Measurements from ENCODE around the gene EBI3. TPM values are rescaled to one million over a fixed set of nuclear protein-coding genes. Genes with fewer than 3 reads are reported as not detected.
A peak's percentile ranks its signal among the peaks of the same experiment; 100 is the strongest.

The EBI3 gene
- total RNA-seq, 4 donors from 2014 or later: 0.38 to 1.7 (median 0.85) TPM; not detected in 1

- H3K36me3 ChIP-seq: peaks cover 0 to 78% of the 10 kb centered on the region in 2 donors
- DNase-seq: no peak
- ATAC-seq: no peak
- intact Hi-C loops (cut with DNase I; ENCODE audit: low total_unique reads) (loop anchor here (5.0 kb wide), 1 partner anchor 136 kb away; the partner anchor contains the start of genes CHAF1A and SH3GL1), in situ Hi-C loops (cut with MboI; ENCODE audit: low sequenced_read_pairs in 4 of 4) (loop anchor here in 3 of 4 donors (10.0 to 25.0 kb wide), 4 partner anchors 88 to 371 kb away; partner anchors contain the start of genes CHAF1A (in 1 of the 3), SH3GL1 (in 1 of the 3) and TNFAIP8L1 (in 1 of the 3))
- no peak overlapping the region for H3K4me3 ChIP-seq
- H3K9me3 ChIP-seq: no peaks in the 10 kb centered on the region
- H3K4me1 ChIP-seq: no peaks in the 10 kb centered on the region
- no peak overlapping the region for H3K27ac ChIP-seq
- H3K27me3 ChIP-seq: no peaks in the 10 kb centered on the region
- TF ChIP-seq CTCF (IDR thresholded peaks at IDR 0.05 in 4 of 5, conservative IDR thresholded peaks at IDR 0.05 in 1 of 5) (no peak), POLR2A (IDR thresholded peaks at IDR 0.05) (no peak)
These were observed 37.1 kb downstream of the EBI3 start for GRCh38 chr19:4266253-4267000.

- ATAC-seq: peak in 1 of 2 donors; percentile 44
- H3K4me1 ChIP-seq: no peaks in the 10 kb centered on the region
- H3K9me3 ChIP-seq: no peaks in the 10 kb centered on the region
- H3K36me3 ChIP-seq: peaks cover 0 to 72% of the 10 kb centered on the region in 2 donors
- TF ChIP-seq POLR2A (IDR thresholded peaks at IDR 0.05) (no peak), CTCF (IDR thresholded peaks at IDR 0.05 in 4 of 5, conservative IDR thresholded peaks at IDR 0.05 in 1 of 5) (peak; percentile 76 to 90 (median 78))
- intact Hi-C loops (cut with DNase I; ENCODE audit: low total_unique reads): loop anchor here (1.0 to 5.0 kb wide), 2 partner anchors 86 to 135 kb away; partner anchors contain the start of genes CHAF1A and SH3GL1
- H3K27me3 ChIP-seq: no peaks in the 10 kb centered on the region
- H3K27ac ChIP-seq: no peak overlapping the region
- in situ Hi-C loops (cut with MboI; ENCODE audit: low sequenced_read_pairs in 4 of 4): loop anchor here in 3 of 4 donors (10.0 to 25.0 kb wide), 4 partner anchors 88 to 370 kb away; partner anchors contain the start of genes CHAF1A (in 1 of the 3), SH3GL1 (in 1 of the 3) and TNFAIP8L1 (in 1 of the 3)
- DNase-seq: peak in 1 of 2 donors; percentile 7
- no peak overlapping the region for H3K4me3 ChIP-seq
These were observed 38.0 kb downstream of the EBI3 start for GRCh38 chr19:4267101-4267900.

- in situ Hi-C loops (cut with MboI; ENCODE audit: low sequenced_read_pairs in 4 of 4): loop anchor here in 3 of 4 donors (10.0 to 25.0 kb wide), 4 partner anchors 87 to 369 kb away; partner anchors contain the start of genes CHAF1A (in 1 of the 3), SH3GL1 (in 1 of the 3) and TNFAIP8L1 (in 1 of the 3)
- Histone ChIP-seq H3K36me3 (peaks cover 0 to 64% of the 10 kb centered on the region in 2 donors), H3K27ac (no peak overlapping the region), H3K9me3 (no peaks in the 10 kb centered on the region), H3K4me3 (no peak overlapping the region), H3K27me3 (no peaks in the 10 kb centered on the region), H3K4me1 (no peaks in the 10 kb centered on the region)
- intact Hi-C loops (cut with DNase I; ENCODE audit: low total_unique reads): loop anchor here (1.0 to 5.0 kb wide), 2 partner anchors 85 to 134 kb away; partner anchors contain the start of genes CHAF1A and SH3GL1
- ATAC-seq (no peak), DNase-seq (no peak)
- TF ChIP-seq POLR2A (IDR thresholded peaks at IDR 0.05) (no peak), CTCF (IDR thresholded peaks at IDR 0.05 in 4 of 5, conservative IDR thresholded peaks at IDR 0.05 in 1 of 5) (no peak)
These were observed 38.8 kb downstream of the EBI3 start for GRCh38 chr19:4267901-4268815.
